T-helper 1 cell treated with Interleukin-12 subunit alpha and Interleukin-12 subunit beta and Interleukin-4 antibody, amounts not matched to agents 30 μg/mL and 1 μg/mL, for 36 hours (primary cell): Measurements from ENCODE around the gene CDS1.

Source experiments
- H3K27ac Mint-ChIP-seq: one replicate; pipeline ENCODE4 v1.8.0; 2021; ENCODE audit warnings: mild to moderate bottlenecking, mixed read lengths
- H3K27me3 Mint-ChIP-seq: one replicate; pipeline ENCODE4 v1.8.0; 2021; ENCODE audit warnings: low read depth, mixed read lengths
- H3K36me3 Mint-ChIP-seq: one replicate; pipeline ENCODE4 v1.8.0; 2021; ENCODE audit warnings: low read depth, mixed read lengths
- H3K4me1 Mint-ChIP-seq: one replicate; pipeline ENCODE4 v1.8.0; 2021; ENCODE audit warnings: low read depth, mixed read lengths
- H3K4me3 Mint-ChIP-seq: one replicate; pipeline ENCODE4 v1.8.0; 2021; ENCODE audit warnings: mild to moderate bottlenecking, moderate library complexity, mixed read lengths
- H3K9me3 Mint-ChIP-seq: one replicate; pipeline ENCODE4 v1.8.0; 2021; ENCODE audit warnings: mixed read lengths

Gene CDS1

DNA sequence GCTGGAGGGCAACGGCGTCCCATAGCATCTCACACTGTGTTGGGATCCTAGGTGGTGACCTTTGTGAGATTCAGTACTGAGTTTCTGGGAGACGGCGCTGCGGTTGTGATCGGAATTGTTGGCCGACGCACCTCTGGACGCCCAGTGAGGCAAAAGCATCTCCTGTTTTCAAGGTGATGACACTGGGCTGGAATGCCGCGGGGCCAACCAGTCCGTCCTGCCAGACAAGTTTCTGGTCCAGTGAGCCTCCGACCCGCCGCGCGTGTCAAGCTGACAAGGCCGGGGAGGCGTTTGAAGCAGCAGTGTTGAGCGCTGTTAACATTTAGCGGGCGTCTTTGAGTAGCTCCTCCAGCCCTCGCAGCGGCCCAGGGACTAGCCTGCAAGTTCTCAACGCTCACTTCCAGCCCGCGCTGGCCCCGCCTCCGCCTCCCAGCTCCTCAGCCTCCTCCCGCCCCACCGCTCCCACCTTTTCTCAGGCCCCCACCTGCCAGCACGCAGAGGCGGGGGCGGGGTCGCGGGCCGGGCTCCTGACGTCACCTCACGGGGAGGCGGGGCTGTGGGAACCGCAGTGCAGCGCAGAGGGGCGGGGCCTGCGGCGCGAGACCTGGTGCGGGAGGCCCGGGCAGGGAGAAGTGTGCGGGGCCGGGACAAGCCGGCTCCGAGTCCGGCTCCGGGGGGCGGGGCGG, 482 bp upstream of the CDS1 start:
- H3K27ac Mint-ChIP-seq: no peak overlapping the region
- peaks cover 52% of the 10 kb centered on the region for H3K27me3 Mint-ChIP-seq
- no peaks in the 10 kb centered on the region for H3K36me3 Mint-ChIP-seq
- peaks cover 12% of the 10 kb centered on the region for H3K4me1 Mint-ChIP-seq
- H3K4me3 Mint-ChIP-seq: peak overlapping the region; percentile 66
- H3K9me3 Mint-ChIP-seq: peaks cover 3% of the 10 kb centered on the region

DNA sequence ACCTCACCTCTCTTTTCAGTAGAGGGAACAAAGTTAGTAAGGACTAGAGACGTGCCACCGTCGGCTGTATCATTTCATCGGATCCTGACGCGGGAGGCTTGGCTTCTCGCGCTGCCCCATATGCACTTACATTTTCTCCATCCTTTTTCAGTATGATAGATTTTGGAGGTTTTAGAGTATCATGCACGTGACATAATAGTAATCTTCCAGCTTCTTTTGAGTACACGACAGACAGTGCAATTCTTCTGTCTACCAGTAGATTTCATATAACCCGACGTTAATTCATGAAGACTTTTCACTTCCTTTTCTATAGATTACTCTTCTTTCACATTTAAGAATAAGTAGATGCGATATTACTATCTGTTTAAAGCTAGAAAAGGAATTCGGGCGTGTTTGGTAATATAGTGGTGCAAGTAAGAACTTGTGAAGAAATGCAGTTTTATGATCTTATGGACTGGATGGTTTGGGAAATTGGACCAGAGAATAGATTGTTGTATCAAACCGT, 1.0 kb downstream of the CDS1 start:
- peak overlapping the region; percentile 78 for H3K4me3 Mint-ChIP-seq
- peaks cover 12% of the 10 kb centered on the region for H3K4me1 Mint-ChIP-seq
- peak overlapping the region; percentile 37 for H3K27ac Mint-ChIP-seq
- H3K9me3 Mint-ChIP-seq: peaks cover 5% of the 10 kb centered on the region
- H3K27me3 Mint-ChIP-seq: peaks cover 48% of the 10 kb centered on the region
- H3K36me3 Mint-ChIP-seq: no peaks in the 10 kb centered on the region

DNA sequence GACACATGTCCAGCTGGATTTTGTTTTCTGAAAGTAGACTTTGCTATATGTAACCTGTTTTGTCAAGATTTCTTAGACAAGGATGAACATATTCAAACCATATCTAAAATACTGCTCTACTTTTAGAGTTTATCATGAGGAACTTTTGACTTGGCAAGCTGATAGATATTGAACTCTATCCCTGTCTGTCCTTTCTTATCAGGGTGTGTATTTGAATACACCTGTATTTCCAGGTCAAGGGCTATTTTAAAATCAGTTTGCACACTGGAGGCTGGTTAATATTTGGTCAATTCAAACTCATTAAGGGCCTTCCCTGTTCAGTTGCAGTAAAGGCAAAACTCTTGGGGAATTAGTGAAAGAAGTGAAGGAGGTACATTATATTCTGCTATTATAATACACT, 2.3 kb downstream of the CDS1 start:
- Mint-ChIP-seq H3K36me3 (no peaks in the 10 kb centered on the region), H3K9me3 (peaks cover 5% of the 10 kb centered on the region), H3K27ac (no peak overlapping the region), H3K27me3 (peaks cover 50% of the 10 kb centered on the region), H3K4me1 (peaks cover 12% of the 10 kb centered on the region), H3K4me3 (no peak overlapping the region)

DNA sequence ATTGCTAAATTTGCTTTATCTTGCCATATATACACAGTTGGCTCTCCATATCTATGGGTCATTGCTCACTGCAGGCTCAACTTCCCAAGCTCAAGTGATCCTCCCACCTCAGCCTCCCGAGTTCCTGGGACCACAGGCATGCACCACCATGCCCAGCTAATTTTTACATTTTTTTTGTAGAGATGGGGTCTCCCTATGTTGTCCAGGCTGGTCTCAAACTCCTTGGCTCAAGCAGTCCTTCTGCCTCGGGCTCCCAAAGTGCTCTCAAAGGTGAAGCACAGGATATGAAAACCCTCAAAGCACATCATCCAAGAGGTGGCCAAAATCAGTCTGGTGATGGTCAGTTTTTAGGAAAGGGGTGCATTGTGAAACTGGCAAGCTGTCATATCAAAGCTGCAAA, 11.8 kb downstream of the CDS1 start:
- peaks cover 5% of the 10 kb centered on the region for H3K27me3 Mint-ChIP-seq
- H3K27ac Mint-ChIP-seq: no peak overlapping the region
- H3K9me3 Mint-ChIP-seq: no peaks in the 10 kb centered on the region
- no peaks in the 10 kb centered on the region for H3K4me1 Mint-ChIP-seq
- no peaks in the 10 kb centered on the region for H3K36me3 Mint-ChIP-seq
- H3K4me3 Mint-ChIP-seq: no peak overlapping the region

DNA sequence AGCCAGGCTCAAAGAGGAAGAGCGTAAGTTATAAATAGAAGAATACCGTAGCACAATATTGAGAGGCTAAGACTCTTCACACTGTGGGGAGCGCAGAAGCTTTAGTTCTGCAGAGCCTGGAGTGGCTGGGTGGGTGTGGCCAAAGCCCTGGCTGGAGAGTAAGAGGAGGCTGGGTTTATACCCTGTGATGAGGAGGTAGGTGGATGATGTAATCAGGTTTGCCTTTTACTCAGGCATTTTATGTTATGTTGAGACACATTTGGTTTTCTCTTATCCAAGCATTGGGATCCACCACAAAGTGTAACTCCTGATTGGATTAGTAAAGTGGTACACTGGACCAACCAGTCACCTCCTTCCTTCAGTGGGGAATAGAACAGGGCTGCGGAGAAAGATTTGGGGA, 13.9 kb downstream of the CDS1 start:
- Mint-ChIP-seq H3K9me3 (no peaks in the 10 kb centered on the region), H3K36me3 (no peaks in the 10 kb centered on the region), H3K27ac (no peak overlapping the region), H3K4me3 (no peak overlapping the region), H3K27me3 (no peaks in the 10 kb centered on the region), H3K4me1 (no peaks in the 10 kb centered on the region)

DNA sequence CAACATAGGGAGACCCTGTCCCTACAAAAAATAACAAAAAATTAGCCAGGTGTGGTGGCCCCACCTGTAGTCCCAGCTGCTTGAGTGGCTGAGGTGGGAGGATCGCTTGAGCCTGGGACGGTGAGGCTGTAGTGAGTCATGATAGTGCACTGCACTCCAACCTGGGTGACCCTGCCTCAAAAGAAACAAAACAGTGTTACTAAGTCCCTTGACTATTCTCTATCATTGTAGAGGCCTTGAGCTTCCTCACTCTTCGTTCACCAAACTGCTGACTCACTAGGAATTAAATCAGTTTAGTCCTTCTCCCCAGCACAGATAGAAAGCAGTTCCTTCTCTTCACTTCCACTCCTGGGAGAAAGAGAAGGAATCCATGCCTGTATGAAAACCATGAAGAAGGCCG, 14.5 kb downstream of the CDS1 start:
- no peaks in the 10 kb centered on the region for H3K27me3 Mint-ChIP-seq
- no peaks in the 10 kb centered on the region for H3K9me3 Mint-ChIP-seq
- no peaks in the 10 kb centered on the region for H3K4me1 Mint-ChIP-seq
- H3K4me3 Mint-ChIP-seq: no peak overlapping the region
- H3K36me3 Mint-ChIP-seq: no peaks in the 10 kb centered on the region
- H3K27ac Mint-ChIP-seq: no peak overlapping the region

DNA sequence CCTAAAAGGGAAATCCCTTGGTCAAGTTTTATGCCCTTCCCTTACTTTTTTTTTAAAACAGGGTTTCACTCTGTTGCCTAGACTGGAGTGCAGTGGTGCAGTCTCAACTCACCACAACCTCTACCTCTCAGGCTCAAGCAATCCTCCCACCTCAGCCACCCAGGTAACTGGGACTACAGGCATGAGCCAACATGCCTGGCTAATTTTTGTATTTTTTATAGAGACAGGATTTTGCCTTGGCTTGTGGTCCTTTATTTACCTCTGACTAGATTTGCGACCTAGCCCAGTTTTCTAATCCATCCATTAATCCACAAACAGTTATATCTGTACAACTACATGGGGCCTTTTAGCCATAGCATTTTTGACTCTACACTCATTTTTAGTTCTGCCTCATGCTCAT, 23.7 kb downstream of the CDS1 start:
- Mint-ChIP-seq H3K4me3 (no peak overlapping the region), H3K36me3 (no peaks in the 10 kb centered on the region), H3K4me1 (no peaks in the 10 kb centered on the region), H3K27me3 (no peaks in the 10 kb centered on the region), H3K27ac (no peak overlapping the region), H3K9me3 (no peaks in the 10 kb centered on the region)

DNA sequence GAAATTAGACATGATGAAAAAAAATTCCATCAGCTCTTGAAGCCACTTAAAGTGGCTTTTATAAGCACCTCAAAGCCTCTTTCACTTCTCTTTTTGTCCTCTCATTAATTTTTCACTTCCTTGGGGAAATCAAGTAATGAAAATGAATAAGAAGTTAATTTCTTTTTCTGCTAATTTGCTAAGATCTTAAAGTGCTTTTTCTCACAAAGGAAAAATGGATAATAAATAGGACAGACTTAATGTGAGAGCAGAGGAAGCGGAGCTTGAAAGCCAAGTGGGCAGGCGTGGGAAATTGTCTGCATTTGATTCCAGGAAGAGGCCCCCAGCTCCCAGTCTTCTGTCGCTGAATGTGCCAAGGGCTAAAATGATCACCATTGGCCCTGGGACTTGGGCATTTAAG, 28.6 kb downstream of the CDS1 start:
- no peak overlapping the region for H3K27ac Mint-ChIP-seq
- no peaks in the 10 kb centered on the region for H3K36me3 Mint-ChIP-seq
- no peaks in the 10 kb centered on the region for H3K4me1 Mint-ChIP-seq
- no peak overlapping the region for H3K4me3 Mint-ChIP-seq
- no peaks in the 10 kb centered on the region for H3K27me3 Mint-ChIP-seq
- H3K9me3 Mint-ChIP-seq: no peaks in the 10 kb centered on the region

DNA sequence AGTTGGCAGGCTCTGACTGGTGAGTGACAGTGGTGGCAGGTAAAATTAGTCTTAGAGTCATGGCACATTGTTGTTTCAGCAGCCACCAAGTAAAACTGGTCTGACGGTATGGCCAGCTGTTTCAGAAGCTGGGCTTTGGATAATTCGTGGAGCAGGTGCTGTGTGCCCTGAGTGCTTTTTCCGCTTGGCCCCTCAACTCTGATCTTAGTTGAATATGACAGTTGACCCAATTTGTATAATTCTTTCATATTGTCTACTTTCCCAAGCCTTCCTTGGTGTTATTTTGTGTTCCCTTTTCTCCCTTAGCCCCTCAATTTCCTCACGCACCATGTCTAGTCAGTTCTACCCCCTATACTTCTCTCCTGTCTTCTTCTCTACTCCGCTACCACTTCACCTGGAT, 32.0 kb downstream of the CDS1 start:
- Mint-ChIP-seq H3K9me3 (no peaks in the 10 kb centered on the region), H3K27ac (no peak overlapping the region), H3K4me3 (no peak overlapping the region), H3K36me3 (no peaks in the 10 kb centered on the region), H3K4me1 (no peaks in the 10 kb centered on the region), H3K27me3 (no peaks in the 10 kb centered on the region)

DNA sequence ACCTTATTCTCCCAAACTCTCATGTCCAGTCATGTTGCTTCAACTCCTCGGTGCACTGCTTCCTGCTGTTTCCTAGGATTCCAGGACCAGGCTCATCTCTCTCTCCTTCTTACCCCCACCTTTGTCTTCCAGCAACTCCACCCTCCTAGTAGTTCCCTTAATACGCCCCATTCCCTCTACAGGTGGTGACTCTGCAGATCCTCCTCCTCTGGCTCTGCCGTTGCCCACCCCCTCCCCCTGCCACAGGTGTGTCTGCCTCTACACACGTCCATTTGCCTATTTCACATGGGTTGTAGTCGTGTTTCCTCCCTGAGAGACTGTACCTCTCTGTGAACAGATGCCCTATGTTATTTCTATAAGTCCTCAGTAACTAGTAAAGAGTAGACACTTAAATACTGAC, 32.4 kb downstream of the CDS1 start:
- no peaks in the 10 kb centered on the region for H3K36me3 Mint-ChIP-seq
- no peaks in the 10 kb centered on the region for H3K9me3 Mint-ChIP-seq
- no peak overlapping the region for H3K4me3 Mint-ChIP-seq
- H3K4me1 Mint-ChIP-seq: no peaks in the 10 kb centered on the region
- no peak overlapping the region for H3K27ac Mint-ChIP-seq
- no peaks in the 10 kb centered on the region for H3K27me3 Mint-ChIP-seq

DNA sequence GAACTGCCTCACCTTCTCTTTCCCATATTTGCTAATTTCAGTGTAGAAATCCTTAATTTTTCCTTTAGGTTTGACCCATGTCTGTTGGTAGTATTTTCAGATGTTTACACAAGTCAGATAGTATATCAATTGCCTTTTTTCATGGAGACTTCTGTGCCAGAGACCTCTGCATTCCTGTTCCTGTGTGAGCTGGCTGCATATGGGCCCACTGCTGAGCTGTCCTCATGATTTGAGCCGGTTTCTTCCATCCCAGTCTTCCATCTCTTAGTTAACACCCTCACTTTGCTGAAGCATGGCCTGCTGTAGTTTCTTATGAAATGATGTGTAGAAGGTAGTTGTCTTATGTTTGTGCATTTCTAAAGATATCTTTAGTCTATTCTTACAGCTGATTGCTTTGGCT, 40.0 kb downstream of the CDS1 start:
- H3K4me1 Mint-ChIP-seq: no peaks in the 10 kb centered on the region
- H3K27me3 Mint-ChIP-seq: no peaks in the 10 kb centered on the region
- H3K27ac Mint-ChIP-seq: no peak overlapping the region
- no peaks in the 10 kb centered on the region for H3K36me3 Mint-ChIP-seq
- no peaks in the 10 kb centered on the region for H3K9me3 Mint-ChIP-seq
- H3K4me3 Mint-ChIP-seq: no peak overlapping the region

DNA sequence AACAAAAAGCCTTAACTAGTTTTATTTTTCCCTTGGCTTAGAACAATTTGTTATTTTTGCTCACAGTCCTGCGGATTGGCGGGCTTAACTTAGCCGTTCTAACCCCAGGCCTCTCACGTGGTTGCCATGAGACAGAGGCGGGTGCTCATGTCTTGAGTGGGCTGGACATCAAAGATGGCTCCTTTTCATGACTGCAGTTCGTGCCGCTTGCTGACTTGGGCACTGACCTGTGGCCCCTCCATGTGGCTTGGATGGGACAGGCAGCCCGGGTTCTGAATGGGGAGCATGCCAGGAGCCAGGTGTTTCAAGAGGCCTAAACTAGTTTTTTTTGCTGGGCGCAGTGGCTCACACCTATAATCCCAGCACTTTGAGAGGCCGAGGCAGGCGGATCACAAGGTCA, 40.7 kb downstream of the CDS1 start:
- Mint-ChIP-seq H3K36me3 (no peaks in the 10 kb centered on the region), H3K9me3 (no peaks in the 10 kb centered on the region), H3K27ac (no peak overlapping the region), H3K4me3 (no peak overlapping the region), H3K27me3 (no peaks in the 10 kb centered on the region), H3K4me1 (no peaks in the 10 kb centered on the region)

DNA sequence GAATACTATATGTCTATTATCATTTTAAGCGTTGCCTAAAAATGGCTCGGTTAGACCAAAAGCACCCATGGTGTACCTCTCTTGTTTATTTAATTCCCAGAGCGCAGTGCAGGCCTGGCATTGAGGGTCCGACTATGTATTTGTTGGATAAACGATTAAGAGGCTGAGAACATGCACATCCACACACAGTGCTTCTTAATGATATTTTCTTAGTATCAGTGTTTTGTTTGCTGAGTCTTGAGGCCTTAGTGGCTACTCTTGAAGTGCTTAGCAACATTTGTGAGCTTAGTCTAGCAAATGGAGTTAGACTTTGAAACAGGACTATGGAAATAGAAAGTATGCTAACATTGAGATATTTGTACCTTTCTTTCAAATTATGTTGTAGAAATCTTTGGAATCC, 43.7 kb downstream of the CDS1 start:
- no peak overlapping the region for H3K4me3 Mint-ChIP-seq
- no peaks in the 10 kb centered on the region for H3K9me3 Mint-ChIP-seq
- H3K36me3 Mint-ChIP-seq: no peaks in the 10 kb centered on the region
- H3K27me3 Mint-ChIP-seq: peaks cover 3% of the 10 kb centered on the region
- H3K4me1 Mint-ChIP-seq: no peaks in the 10 kb centered on the region
- H3K27ac Mint-ChIP-seq: no peak overlapping the region

DNA sequence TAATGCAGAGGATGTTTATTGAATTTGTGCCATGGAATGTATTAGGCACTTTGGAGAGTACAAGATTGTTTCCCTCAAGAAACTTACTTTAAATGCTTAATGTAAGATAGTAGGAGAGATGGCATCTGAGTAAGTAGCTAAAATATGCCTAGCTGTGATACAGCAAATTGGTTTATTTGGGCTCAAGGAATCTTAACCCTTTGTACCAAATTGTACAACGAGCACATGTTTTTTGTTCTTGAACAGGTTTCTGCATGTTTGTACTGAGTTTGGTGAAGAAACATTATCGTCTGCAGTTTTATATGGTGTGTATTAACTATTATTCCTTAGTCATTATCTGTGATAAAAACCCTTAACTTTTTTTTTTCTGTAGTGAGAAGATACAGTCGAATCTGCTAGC, 48.6 kb downstream of the CDS1 start:
- Mint-ChIP-seq H3K4me3 (no peak overlapping the region), H3K27ac (no peak overlapping the region), H3K9me3 (peaks cover 4% of the 10 kb centered on the region), H3K27me3 (peaks cover 3% of the 10 kb centered on the region), H3K36me3 (no peaks in the 10 kb centered on the region), H3K4me1 (no peaks in the 10 kb centered on the region)

DNA sequence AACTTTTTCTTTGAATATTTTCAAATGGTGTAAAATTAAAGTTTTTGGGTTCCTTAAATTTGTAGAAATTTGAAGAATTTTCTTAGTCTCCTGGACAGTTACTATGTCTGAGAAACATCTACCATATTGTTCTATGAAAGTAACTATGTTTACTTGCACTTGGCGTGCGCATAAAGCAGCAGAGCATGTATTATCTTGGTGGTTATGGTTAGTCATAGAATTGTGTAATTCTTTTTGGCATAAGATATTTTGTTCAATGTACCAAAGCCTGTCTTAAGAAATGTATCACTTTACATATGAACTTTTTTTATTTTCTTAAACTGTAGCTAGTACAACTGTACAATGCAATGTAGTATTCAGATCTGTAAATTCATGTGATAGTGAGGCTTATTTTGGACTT, 49.2 kb downstream of the CDS1 start:
- no peaks in the 10 kb centered on the region for H3K4me1 Mint-ChIP-seq
- no peak overlapping the region for H3K27ac Mint-ChIP-seq
- H3K9me3 Mint-ChIP-seq: peaks cover 4% of the 10 kb centered on the region
- peaks cover 3% of the 10 kb centered on the region for H3K27me3 Mint-ChIP-seq
- H3K36me3 Mint-ChIP-seq: no peaks in the 10 kb centered on the region
- no peak overlapping the region for H3K4me3 Mint-ChIP-seq

DNA sequence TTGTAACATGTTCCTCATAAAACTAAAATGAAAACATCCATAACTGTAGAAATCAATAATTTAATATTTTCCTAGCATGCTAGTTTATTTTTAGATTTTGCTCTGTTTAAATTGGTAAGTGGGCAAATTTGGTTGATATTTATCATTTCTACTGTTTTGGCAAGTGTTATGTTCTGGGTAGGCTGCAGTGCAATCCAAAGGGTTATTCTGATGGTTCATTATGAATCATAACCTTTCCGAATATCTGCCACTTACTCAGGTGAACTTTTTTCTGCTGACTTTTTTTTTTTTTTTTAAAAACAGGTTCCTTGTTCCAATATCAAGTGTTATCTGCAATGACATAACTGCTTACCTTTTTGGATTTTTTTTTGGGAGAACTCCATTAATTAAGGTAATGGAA, 52.0 kb downstream of the CDS1 start:
- peaks cover 3% of the 10 kb centered on the region for H3K27me3 Mint-ChIP-seq
- H3K27ac Mint-ChIP-seq: no peak overlapping the region
- no peaks in the 10 kb centered on the region for H3K4me1 Mint-ChIP-seq
- H3K9me3 Mint-ChIP-seq: peaks cover 4% of the 10 kb centered on the region
- H3K4me3 Mint-ChIP-seq: no peak overlapping the region
- no peaks in the 10 kb centered on the region for H3K36me3 Mint-ChIP-seq
